Measurements from ENCODE around the gene MIA2. TPM values are rescaled to one million over a fixed set of nuclear protein-coding genes. Genes with fewer than 3 reads are reported as not detected.

The MIA2 gene
- total and polyA plus RNA-seq, 9 donors, result 11.7 to 21.9 (median 19.5) TPM

DNA sequence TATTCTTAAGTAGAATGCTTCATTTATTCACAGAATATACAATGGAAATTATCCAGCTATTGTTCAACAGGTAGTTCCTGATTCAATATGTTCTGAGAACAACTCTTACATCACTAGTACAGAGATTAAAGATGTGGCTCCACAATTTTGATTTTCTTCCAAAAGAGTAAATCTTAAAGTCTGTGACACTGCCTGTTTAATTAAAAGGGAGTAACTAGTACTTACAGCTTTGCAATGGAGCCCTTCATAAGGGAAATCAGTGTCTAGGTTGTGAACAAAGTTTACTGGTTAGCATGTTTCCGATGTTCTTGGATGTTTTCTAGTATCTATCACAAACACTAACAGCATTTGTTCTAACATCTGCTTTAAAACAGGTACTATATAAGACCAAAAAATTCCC lies 30.8 kb downstream of the MIA2 start:
- H3K4me3 ChIP-seq, result no peak overlapping the region
- no peak overlapping the region for H3K27ac ChIP-seq
- peaks cover 1% of the 10 kb centered on the region for H3K4me1 ChIP-seq (ENCODE audit: insufficient read depth)
- no peaks in the 10 kb centered on the region for H3K36me3 ChIP-seq
- intact Hi-C loops (cut with DNase I), result loop anchor here in 1 of 4 donors (10.0 kb wide), 1 partner anchor 90 kb away; the partner anchor contains the start of genes PNN and TRAPPC6B
- TF ChIP-seq, protein P1, sequence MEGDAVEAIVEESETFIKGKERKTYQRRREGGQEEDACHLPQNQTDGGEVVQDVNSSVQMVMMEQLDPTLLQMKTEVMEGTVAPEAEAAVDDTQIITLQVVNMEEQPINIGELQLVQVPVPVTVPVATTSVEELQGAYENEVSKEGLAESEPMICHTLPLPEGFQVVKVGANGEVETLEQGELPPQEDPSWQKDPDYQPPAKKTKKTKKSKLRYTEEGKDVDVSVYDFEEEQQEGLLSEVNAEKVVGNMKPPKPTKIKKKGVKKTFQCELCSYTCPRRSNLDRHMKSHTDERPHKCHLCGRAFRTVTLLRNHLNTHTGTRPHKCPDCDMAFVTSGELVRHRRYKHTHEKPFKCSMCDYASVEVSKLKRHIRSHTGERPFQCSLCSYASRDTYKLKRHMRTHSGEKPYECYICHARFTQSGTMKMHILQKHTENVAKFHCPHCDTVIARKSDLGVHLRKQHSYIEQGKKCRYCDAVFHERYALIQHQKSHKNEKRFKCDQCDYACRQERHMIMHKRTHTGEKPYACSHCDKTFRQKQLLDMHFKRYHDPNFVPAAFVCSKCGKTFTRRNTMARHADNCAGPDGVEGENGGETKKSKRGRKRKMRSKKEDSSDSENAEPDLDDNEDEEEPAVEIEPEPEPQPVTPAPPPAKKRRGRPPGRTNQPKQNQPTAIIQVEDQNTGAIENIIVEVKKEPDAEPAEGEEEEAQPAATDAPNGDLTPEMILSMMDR (IDR thresholded peaks at IDR 0.05), result no peak
- TF ChIP-seq POLR2A (IDR thresholded peaks at IDR 0.05) (no peak), EP300 (IDR thresholded peaks at IDR 0.05) (no peak)
- H3K9me3 ChIP-seq, result no peaks in the 10 kb centered on the region
- 75 to 79% (median 77%) methylated on average over 1 of the region's 1 CpG for WGBS, 3 donors
- no peak for DNase-seq
- H3K27me3 ChIP-seq, result no peaks in the 10 kb centered on the region

DNA sequence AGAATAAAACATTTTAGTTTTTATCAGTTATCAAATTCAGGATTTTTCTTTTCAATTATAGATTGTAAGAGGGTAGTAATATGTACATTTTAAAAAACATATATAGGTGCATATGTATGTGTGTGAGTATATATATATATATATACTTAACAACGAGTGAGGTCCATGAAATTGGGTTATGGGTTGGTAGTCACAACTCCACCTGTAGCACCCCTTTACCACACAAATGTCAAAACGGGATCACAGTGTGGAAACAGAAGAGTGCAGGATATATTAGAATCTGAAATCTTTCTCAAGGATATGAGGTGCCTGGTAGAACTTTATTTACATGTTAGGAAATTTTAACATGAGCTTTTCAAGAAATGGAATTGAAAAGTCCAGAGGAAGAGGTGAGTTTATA lies 31.3 kb downstream of the MIA2 start:
- Histone ChIP-seq H3K4me3 (no peak overlapping the region), H3K27me3 (no peaks in the 10 kb centered on the region), H3K27ac (no peak overlapping the region), H3K4me1 (ENCODE audit: insufficient read depth) (peaks cover 1% of the 10 kb centered on the region), H3K9me3 (no peaks in the 10 kb centered on the region), H3K36me3 (no peaks in the 10 kb centered on the region)
- TF ChIP-seq EP300 (IDR thresholded peaks at IDR 0.05) (no peak), POLR2A (IDR thresholded peaks at IDR 0.05) (no peak)
- TF ChIP-seq, protein P1 (IDR thresholded peaks at IDR 0.05), result no peak
- intact Hi-C loops (cut with DNase I), result loop anchor here in 2 of 4 donors (5.0 to 10.0 kb wide), 2 partner anchors 90 to 167 kb away; partner anchors contain the start of genes FBXO33 (in 1 of the 2), PNN (in 1 of the 2) and TRAPPC6B (in 1 of the 2)
- no peak for DNase-seq
- 2 to 3% (median 2%) methylated on average over 2 of the region's 2 CpGs for WGBS, 3 donors

DNA sequence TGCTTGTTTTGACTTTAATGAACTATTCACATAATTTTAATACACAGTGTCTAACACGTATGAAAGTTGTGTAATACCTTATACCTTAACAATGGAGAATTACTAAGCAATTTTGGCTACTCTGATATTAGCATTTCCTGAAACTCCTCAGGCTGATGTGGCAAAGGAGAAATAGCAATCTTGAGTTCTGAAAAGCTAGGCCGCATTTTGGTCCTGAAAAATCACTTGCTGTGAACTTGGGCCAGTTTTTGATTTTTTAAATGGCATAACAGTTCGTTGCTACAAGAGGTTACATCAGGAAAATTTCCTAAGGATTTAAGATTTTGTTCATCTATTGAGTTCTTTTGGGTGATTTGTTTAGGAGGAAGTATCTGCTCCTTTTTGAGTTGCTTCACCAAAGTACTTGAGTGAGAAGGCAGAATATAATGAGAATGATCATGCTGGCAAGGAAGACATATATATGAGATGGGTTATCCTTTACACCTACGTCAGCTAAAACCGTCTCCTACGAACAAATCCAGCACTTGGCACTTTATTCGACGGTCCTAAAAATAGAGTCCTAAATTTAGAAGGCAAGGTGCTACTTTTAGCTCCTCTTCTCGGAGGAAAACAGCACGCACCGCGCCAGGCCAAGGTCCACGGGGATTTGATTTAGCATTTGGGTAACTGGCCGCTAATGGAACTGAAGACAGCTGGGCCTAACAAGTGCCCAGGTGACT lies 32.2 kb downstream of the MIA2 start:
- Histone ChIP-seq H3K27me3 (no peaks in the 10 kb centered on the region), H3K9me3 (no peaks in the 10 kb centered on the region), H3K27ac (peak overlapping the region; percentile 96 to 97), H3K4me1 (ENCODE audit: insufficient read depth) (peaks cover 1% of the 10 kb centered on the region), H3K36me3 (no peaks in the 10 kb centered on the region), H3K4me3 (peak overlapping the region; percentile 80)
- WGBS, 3 donors, result 6 to 8% (median 7%) methylated on average over 14 of the region's 14 CpGs
- no peak for DNase-seq
- intact Hi-C loops (cut with DNase I), result loop anchor here in 2 of 4 donors (2.0 to 10.0 kb wide), 3 partner anchors 91 to 166 kb away; partner anchors contain the start of genes TRAPPC6B (in 2 of the 2), FBXO33 (in 1 of the 2) and PNN (in 1 of the 2)
- TF ChIP-seq EP300 (IDR thresholded peaks at IDR 0.05) (peak; percentile 15), POLR2A (IDR thresholded peaks at IDR 0.05) (no peak)
- TF ChIP-seq, protein P1 (IDR thresholded peaks at IDR 0.05), result no peak

DNA sequence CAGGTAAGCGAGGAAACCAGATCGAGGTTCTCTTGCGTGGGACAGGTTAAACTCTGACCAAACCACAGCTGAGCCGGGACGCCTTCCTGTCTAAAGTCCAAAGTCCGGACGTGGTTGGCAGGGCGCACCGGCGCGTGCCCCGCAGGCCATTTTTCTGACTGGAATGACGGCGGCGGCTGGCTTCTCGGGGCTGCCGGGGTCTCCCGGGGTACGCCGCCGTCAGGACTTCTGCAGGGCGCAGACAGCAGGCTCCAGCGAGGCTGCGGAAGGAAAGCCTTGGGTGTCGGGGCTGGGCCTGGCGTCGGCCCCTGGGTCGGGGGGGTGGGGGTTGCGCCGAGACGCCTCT lies 32.8 kb downstream of the MIA2 start:
- WGBS, 3 donors, result 0 to 1% (median 0%) methylated on average over 16 to 31 of the region's 31 CpGs
- peak overlapping the region; percentile 96 to 97 for H3K27ac ChIP-seq
- DNase-seq, result peak; percentile 53 to 76 (median 62)
- intact Hi-C loops (cut with DNase I), result loop anchor here in 2 of 4 donors (2.0 to 10.0 kb wide), 3 partner anchors 92 to 166 kb away; partner anchors contain the start of genes TRAPPC6B (in 2 of the 2), FBXO33 (in 1 of the 2) and PNN (in 1 of the 2)
- H3K4me1 ChIP-seq (ENCODE audit: insufficient read depth), result peaks cover 1% of the 10 kb centered on the region
- TF ChIP-seq POLR2A (IDR thresholded peaks at IDR 0.05) (no peak), EP300 (IDR thresholded peaks at IDR 0.05) (no peak)
- TF ChIP-seq, protein P1 (IDR thresholded peaks at IDR 0.05), result no peak
- H3K36me3 ChIP-seq, result no peaks in the 10 kb centered on the region
- H3K27me3 ChIP-seq, result no peaks in the 10 kb centered on the region
- H3K4me3 ChIP-seq, result peak overlapping the region; percentile 80
- no peaks in the 10 kb centered on the region for H3K9me3 ChIP-seq

Data from ovary (tissue), 9 donors.